ENCODE results near the gene TMEM129. TPM values are rescaled to one million over a fixed set of nuclear protein-coding genes. Genes with fewer than 3 reads are reported as not detected.

TMEM129 gene
- polyA plus RNA-seq, 1 experiment, result 33.8 TPM

GRCh38 chr4:1751155-1751918, 30.2 kb upstream of the TMEM129 start:
- Histone ChIP-seq H3K36me3 (ENCODE audit: control insufficient read depth, insufficient read depth, low read length) (no peaks in the 10 kb centered on the region), H3K4me3 (ENCODE audit: low read depth, low read length) (no peak overlapping the region), H3K27me3 (ENCODE audit: control insufficient read depth, insufficient read depth, low read length) (no peaks in the 10 kb centered on the region)
- DNase-seq (ENCODE audit: low read depth), result no peak
- TF ChIP-seq CTCF (IDR thresholded peaks at IDR 0.05; ENCODE audit: insufficient read depth, low read depth, low read length), result no peak
- ChIA-PET POLR2A (no interaction called here), CTCF (interaction anchor here (1.2 to 2.9 kb wide), 4 partner anchors 12 to 159 kb away, joined by 3 to 9 read pairs (median 4); no protein-coding TSS in a partner anchor)

- no peaks in the 10 kb centered on the region for H3K36me3 ChIP-seq (ENCODE audit: control insufficient read depth, insufficient read depth, low read length)
- POLR2A ChIA-PET, result no interaction called here
- CTCF ChIA-PET, result interaction anchor here (2.9 to 11.5 kb wide), 2 partner anchors 58 to 59 kb away, joined by 9 to 148 read pairs; no protein-coding TSS in a partner anchor
- no peak for DNase-seq (ENCODE audit: low read depth)
- no peaks in the 10 kb centered on the region for H3K27me3 ChIP-seq (ENCODE audit: control insufficient read depth, insufficient read depth, low read length)
- no peak for TF ChIP-seq CTCF (IDR thresholded peaks at IDR 0.05; ENCODE audit: insufficient read depth, low read depth, low read length)
- H3K4me3 ChIP-seq (ENCODE audit: low read depth, low read length), result no peak overlapping the region
Observed at GRCh38 chr4:1750381-1751154, 29.4 kb upstream of the TMEM129 start.

GRCh38 chr4:1749826-1750225, 28.7 kb upstream of the TMEM129 start:
- no peak for TF ChIP-seq CTCF (IDR thresholded peaks at IDR 0.05; ENCODE audit: insufficient read depth, low read depth, low read length)
- POLR2A ChIA-PET, result no interaction called here
- Histone ChIP-seq H3K27me3 (ENCODE audit: control insufficient read depth, insufficient read depth, low read length) (no peaks in the 10 kb centered on the region), H3K36me3 (ENCODE audit: control insufficient read depth, insufficient read depth, low read length) (no peaks in the 10 kb centered on the region; the same call in 1 of the 2 replicates), H3K4me3 (ENCODE audit: low read depth, low read length) (no peak overlapping the region)
- no peak for DNase-seq (ENCODE audit: low read depth)
- CTCF ChIA-PET, result interaction anchor here (11.5 kb wide), 1 partner anchor 59 kb away, joined by 148 read pairs; no protein-coding TSS in a partner anchor

GRCh38 chr4:1749370-1749769, 28.2 kb upstream of the TMEM129 start:
- POLR2A ChIA-PET, result no interaction called here
- no peak overlapping the region for H3K4me3 ChIP-seq (ENCODE audit: low read depth, low read length)
- CTCF ChIA-PET, result interaction anchor here (11.5 kb wide), 1 partner anchor 59 kb away, joined by 148 read pairs; no protein-coding TSS in a partner anchor
- peaks cover 1% of the 10 kb centered on the region for H3K36me3 ChIP-seq (ENCODE audit: control insufficient read depth, insufficient read depth, low read length)
- no peaks in the 10 kb centered on the region for H3K27me3 ChIP-seq (ENCODE audit: control insufficient read depth, insufficient read depth, low read length)
- no peak for DNase-seq (ENCODE audit: low read depth)
- TF ChIP-seq CTCF (IDR thresholded peaks at IDR 0.05; ENCODE audit: insufficient read depth, low read depth, low read length), result no peak

GRCh38 chr4:1748465-1748995, 27.4 kb upstream of the TMEM129 start:
- peaks cover 3% of the 10 kb centered on the region for H3K36me3 ChIP-seq (ENCODE audit: control insufficient read depth, insufficient read depth, low read length)
- no peak overlapping the region for H3K4me3 ChIP-seq (ENCODE audit: low read depth, low read length)
- TF ChIP-seq CTCF (IDR thresholded peaks at IDR 0.05; ENCODE audit: insufficient read depth, low read depth, low read length), result peak; percentile 83
- POLR2A ChIA-PET, result no interaction called here
- CTCF ChIA-PET, result interaction anchor here (0.7 to 11.5 kb wide), 25 partner anchors 11 to 674 kb away, joined by 3 to 148 read pairs (median 4); no protein-coding TSS in a partner anchor
- no peaks in the 10 kb centered on the region for H3K27me3 ChIP-seq (ENCODE audit: control insufficient read depth, insufficient read depth, low read length)
- no peak for DNase-seq (ENCODE audit: low read depth)
